Measurements from ENCODE around the gene PLXNC1.

The PLXNC1 gene

GRCh38 chr12:94139816-94140215 lies 8.6 kb upstream of the PLXNC1 start:
- no peak overlapping the region for H3K9ac ChIP-seq (ENCODE audit: low read depth, low read length)
- peaks cover 24% of the 10 kb centered on the region for H3K27me3 ChIP-seq (ENCODE audit: insufficient read depth, low read length)
- H3K36me3 ChIP-seq (ENCODE audit: insufficient read depth, low read depth, low read length): no peaks in the 10 kb centered on the region
- H3K27ac ChIP-seq (ENCODE audit: low read length): no peak overlapping the region
- no peaks in the 10 kb centered on the region for H3K9me3 ChIP-seq (ENCODE audit: insufficient read depth, low read depth, low read length)
- no peak overlapping the region for H3K4me3 ChIP-seq (ENCODE audit: low read length)
- H3K4me1 ChIP-seq (ENCODE audit: insufficient read depth, low read length): no peaks in the 10 kb centered on the region

GRCh38 chr12:94140556-94140955 lies 7.8 kb upstream of the PLXNC1 start:
- Histone ChIP-seq H3K27me3 (ENCODE audit: insufficient read depth, low read length) (peaks cover 31% of the 10 kb centered on the region), H3K36me3 (ENCODE audit: insufficient read depth, low read depth, low read length) (no peaks in the 10 kb centered on the region)

GRCh38 chr12:94141004-94141764 lies 7.2 kb upstream of the PLXNC1 start:
- peaks cover 38% of the 10 kb centered on the region for H3K27me3 ChIP-seq (ENCODE audit: insufficient read depth, low read length)
- H3K27ac ChIP-seq (ENCODE audit: low read length): no peak overlapping the region
- no peaks in the 10 kb centered on the region for H3K36me3 ChIP-seq (ENCODE audit: insufficient read depth, low read depth, low read length)
- H3K9me3 ChIP-seq (ENCODE audit: insufficient read depth, low read depth, low read length): no peaks in the 10 kb centered on the region
- H3K4me1 ChIP-seq (ENCODE audit: insufficient read depth, low read length): no peaks in the 10 kb centered on the region
- no peak overlapping the region for H3K9ac ChIP-seq (ENCODE audit: low read depth, low read length)
- no peak overlapping the region for H3K4me3 ChIP-seq (ENCODE audit: low read length)

More at GRCh38 chr12:94140556-94140955, 7.8 kb upstream of the PLXNC1 start:
- H3K9me3 ChIP-seq (ENCODE audit: insufficient read depth, low read depth, low read length): no peaks in the 10 kb centered on the region
- no peak overlapping the region for H3K9ac ChIP-seq (ENCODE audit: low read depth, low read length)
- no peak overlapping the region for H3K27ac ChIP-seq (ENCODE audit: low read length)
- no peaks in the 10 kb centered on the region for H3K4me1 ChIP-seq (ENCODE audit: insufficient read depth, low read length)
- no peak overlapping the region for H3K4me3 ChIP-seq (ENCODE audit: low read length)

GRCh38 chr12:94141892-94142291 lies 6.5 kb upstream of the PLXNC1 start:
- Histone ChIP-seq H3K4me1 (ENCODE audit: insufficient read depth, low read length) (no peaks in the 10 kb centered on the region), H3K9ac (ENCODE audit: low read depth, low read length) (no peak overlapping the region), H3K27ac (ENCODE audit: low read length) (no peak overlapping the region), H3K4me3 (ENCODE audit: low read length) (no peak overlapping the region), H3K9me3 (ENCODE audit: insufficient read depth, low read depth, low read length) (no peaks in the 10 kb centered on the region), H3K27me3 (ENCODE audit: insufficient read depth, low read length) (peaks cover 45% of the 10 kb centered on the region), H3K36me3 (ENCODE audit: insufficient read depth, low read depth, low read length) (no peaks in the 10 kb centered on the region)

- H3K4me1 ChIP-seq (ENCODE audit: insufficient read depth, low read length): no peaks in the 10 kb centered on the region
- no peak overlapping the region for H3K9ac ChIP-seq (ENCODE audit: low read depth, low read length)
- peaks cover 59% of the 10 kb centered on the region for H3K27me3 ChIP-seq (ENCODE audit: insufficient read depth, low read length)
These were observed 4.9 kb upstream of the PLXNC1 start for GRCh38 chr12:94143438-94143837.

GRCh38 chr12:94143951-94144350 lies 4.4 kb upstream of the PLXNC1 start:
- Histone ChIP-seq H3K9ac (ENCODE audit: low read depth, low read length) (no peak overlapping the region), H3K4me1 (ENCODE audit: insufficient read depth, low read length) (no peaks in the 10 kb centered on the region), H3K9me3 (ENCODE audit: insufficient read depth, low read depth, low read length) (no peaks in the 10 kb centered on the region), H3K27ac (ENCODE audit: low read length) (no peak overlapping the region), H3K4me3 (ENCODE audit: low read length) (no peak overlapping the region), H3K36me3 (ENCODE audit: insufficient read depth, low read depth, low read length) (no peaks in the 10 kb centered on the region), H3K27me3 (ENCODE audit: insufficient read depth, low read length) (peaks cover 60% of the 10 kb centered on the region)

More at GRCh38 chr12:94143438-94143837, 4.9 kb upstream of the PLXNC1 start:
- Histone ChIP-seq H3K4me3 (ENCODE audit: low read length) (no peak overlapping the region), H3K36me3 (ENCODE audit: insufficient read depth, low read depth, low read length) (no peaks in the 10 kb centered on the region), H3K9me3 (ENCODE audit: insufficient read depth, low read depth, low read length) (no peaks in the 10 kb centered on the region), H3K27ac (ENCODE audit: low read length) (no peak overlapping the region)

GRCh38 chr12:94144781-94145180 lies 3.6 kb upstream of the PLXNC1 start:
- peaks cover 68% of the 10 kb centered on the region for H3K27me3 ChIP-seq (ENCODE audit: insufficient read depth, low read length)

GRCh38 chr12:94145191-94145983 lies 3.0 kb upstream of the PLXNC1 start:
- Histone ChIP-seq H3K36me3 (ENCODE audit: insufficient read depth, low read depth, low read length) (no peaks in the 10 kb centered on the region), H3K27ac (ENCODE audit: low read length) (no peak overlapping the region), H3K27me3 (ENCODE audit: insufficient read depth, low read length) (peaks cover 75% of the 10 kb centered on the region)

More at GRCh38 chr12:94144781-94145180, 3.6 kb upstream of the PLXNC1 start:
- no peak overlapping the region for H3K4me3 ChIP-seq (ENCODE audit: low read length)
- no peaks in the 10 kb centered on the region for H3K9me3 ChIP-seq (ENCODE audit: insufficient read depth, low read depth, low read length)
- H3K36me3 ChIP-seq (ENCODE audit: insufficient read depth, low read depth, low read length): no peaks in the 10 kb centered on the region
- H3K9ac ChIP-seq (ENCODE audit: low read depth, low read length): no peak overlapping the region
- no peaks in the 10 kb centered on the region for H3K4me1 ChIP-seq (ENCODE audit: insufficient read depth, low read length)
- no peak overlapping the region for H3K27ac ChIP-seq (ENCODE audit: low read length)

GRCh38 chr12:94146166-94146936 lies 2.0 kb upstream of the PLXNC1 start:
- Histone ChIP-seq H3K9ac (ENCODE audit: low read depth, low read length) (no peak overlapping the region), H3K27ac (ENCODE audit: low read length) (no peak overlapping the region), H3K4me1 (ENCODE audit: insufficient read depth, low read length) (peaks cover 2% of the 10 kb centered on the region; the same call in 1 of the 2 replicates), H3K4me3 (ENCODE audit: low read length) (no peak overlapping the region), H3K27me3 (ENCODE audit: insufficient read depth, low read length) (peaks cover 84% of the 10 kb centered on the region), H3K36me3 (ENCODE audit: insufficient read depth, low read depth, low read length) (no peaks in the 10 kb centered on the region), H3K9me3 (ENCODE audit: insufficient read depth, low read depth, low read length) (no peaks in the 10 kb centered on the region)

More at GRCh38 chr12:94145191-94145983, 3.0 kb upstream of the PLXNC1 start:
- H3K4me1 ChIP-seq (ENCODE audit: insufficient read depth, low read length): no peaks in the 10 kb centered on the region
- no peaks in the 10 kb centered on the region for H3K9me3 ChIP-seq (ENCODE audit: insufficient read depth, low read depth, low read length)
- H3K4me3 ChIP-seq (ENCODE audit: low read length): no peak overlapping the region
- no peak overlapping the region for H3K9ac ChIP-seq (ENCODE audit: low read depth, low read length)

GRCh38 chr12:94147387-94147990 lies 888 bp upstream of the PLXNC1 start:
- H3K9ac ChIP-seq (ENCODE audit: low read depth, low read length): no peak overlapping the region

GRCh38 chr12:94148739-94149118 lies 352 bp downstream of the PLXNC1 start:
- Histone ChIP-seq H3K9me3 (ENCODE audit: insufficient read depth, low read depth, low read length) (no peaks in the 10 kb centered on the region), H3K4me1 (ENCODE audit: insufficient read depth, low read length) (peaks cover 12% of the 10 kb centered on the region; the same call in 1 of the 2 replicates), H3K4me3 (ENCODE audit: low read length) (peak overlapping the region; percentile 67; the same call in 1 of the 2 replicates), H3K27ac (ENCODE audit: low read length) (no peak overlapping the region), H3K9ac (ENCODE audit: low read depth, low read length) (no peak overlapping the region), H3K36me3 (ENCODE audit: insufficient read depth, low read depth, low read length) (no peaks in the 10 kb centered on the region), H3K27me3 (ENCODE audit: insufficient read depth, low read length) (peaks cover 95% of the 10 kb centered on the region)

More at GRCh38 chr12:94147387-94147990, 888 bp upstream of the PLXNC1 start:
- no peaks in the 10 kb centered on the region for H3K36me3 ChIP-seq (ENCODE audit: insufficient read depth, low read depth, low read length)
- H3K4me3 ChIP-seq (ENCODE audit: low read length): peak overlapping the region; percentile 67; the same call in 1 of the 2 replicates
- H3K4me1 ChIP-seq (ENCODE audit: insufficient read depth, low read length): peaks cover 9% of the 10 kb centered on the region; the same call in 1 of the 2 replicates
- no peaks in the 10 kb centered on the region for H3K9me3 ChIP-seq (ENCODE audit: insufficient read depth, low read depth, low read length)
- peaks cover 95% of the 10 kb centered on the region for H3K27me3 ChIP-seq (ENCODE audit: insufficient read depth, low read length)
- H3K27ac ChIP-seq (ENCODE audit: low read length): no peak overlapping the region
